ENCODE data around the gene STAC3. TPM values are rescaled to one million over a fixed set of nuclear protein-coding genes. Genes with fewer than 3 reads are reported as not detected.

Gene STAC3
- total and polyA plus RNA-seq, 12 donors: 0.30 to 2.9 (median 0.98) TPM

DNA sequence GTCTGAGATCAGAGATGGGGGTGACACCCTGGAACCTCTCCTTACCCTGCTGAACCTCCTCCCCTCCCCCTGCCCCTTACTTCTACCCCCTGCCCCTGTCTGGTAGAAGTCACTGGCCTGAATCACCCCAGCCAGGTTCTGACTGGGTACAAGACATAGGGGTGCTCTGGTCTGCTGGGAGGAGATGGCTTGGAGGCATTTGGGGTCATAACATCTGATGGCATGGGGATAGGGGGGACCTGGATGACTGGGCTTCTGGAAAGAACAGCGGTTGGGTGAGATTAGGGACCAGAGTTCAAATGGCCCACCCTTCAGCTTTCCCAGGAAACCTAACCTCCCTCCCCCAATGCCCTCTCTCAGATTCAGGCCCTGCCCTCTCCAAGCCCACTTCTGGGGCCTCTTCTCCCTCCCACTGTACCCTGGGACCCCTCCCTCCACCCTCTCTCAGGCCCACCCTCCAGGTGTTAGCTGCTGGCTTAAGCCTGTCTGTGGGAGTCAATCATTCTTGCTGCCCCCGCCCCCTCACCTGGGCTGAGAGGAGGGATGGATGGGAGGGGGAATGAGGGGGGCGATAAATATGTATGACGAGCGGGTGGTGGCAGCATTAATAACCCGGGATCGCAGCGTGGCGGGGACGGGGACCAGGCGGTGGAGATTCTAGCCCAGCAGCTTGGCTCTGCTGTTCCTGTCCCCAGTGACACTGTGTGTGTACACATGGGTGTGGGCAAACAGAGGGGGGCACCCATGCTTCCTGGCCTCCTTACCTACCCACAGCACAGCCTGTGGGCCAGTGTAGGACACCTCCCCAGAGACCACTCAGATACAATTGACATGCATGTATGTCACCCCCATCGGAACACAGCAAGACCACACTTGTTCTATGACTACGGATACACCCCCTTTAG, 28.4 kb downstream of the STAC3 start:
- no peak for TF ChIP-seq CTCF (IDR thresholded peaks at IDR 0.05)
- intact Hi-C loops (cut with DNase I): no loop called here
- no peaks in the 10 kb centered on the region for H3K36me3 ChIP-seq
- 46 to 55% methylated on average over 13 of the region's 13 CpGs for WGBS, 2 donors
- no peaks in the 10 kb centered on the region for H3K9me3 ChIP-seq
- ATAC-seq (no peak), DNase-seq (no peak)
- H3K27ac ChIP-seq: no peak overlapping the region
- peaks cover 16 to 100% (median 98%) of the 10 kb centered on the region in 7 donors for H3K27me3 ChIP-seq
- H3K4me3 ChIP-seq: no peak overlapping the region
- H3K4me1 ChIP-seq: peaks cover 0 to 34% (median 13%) of the 10 kb centered on the region in 9 donors

DNA sequence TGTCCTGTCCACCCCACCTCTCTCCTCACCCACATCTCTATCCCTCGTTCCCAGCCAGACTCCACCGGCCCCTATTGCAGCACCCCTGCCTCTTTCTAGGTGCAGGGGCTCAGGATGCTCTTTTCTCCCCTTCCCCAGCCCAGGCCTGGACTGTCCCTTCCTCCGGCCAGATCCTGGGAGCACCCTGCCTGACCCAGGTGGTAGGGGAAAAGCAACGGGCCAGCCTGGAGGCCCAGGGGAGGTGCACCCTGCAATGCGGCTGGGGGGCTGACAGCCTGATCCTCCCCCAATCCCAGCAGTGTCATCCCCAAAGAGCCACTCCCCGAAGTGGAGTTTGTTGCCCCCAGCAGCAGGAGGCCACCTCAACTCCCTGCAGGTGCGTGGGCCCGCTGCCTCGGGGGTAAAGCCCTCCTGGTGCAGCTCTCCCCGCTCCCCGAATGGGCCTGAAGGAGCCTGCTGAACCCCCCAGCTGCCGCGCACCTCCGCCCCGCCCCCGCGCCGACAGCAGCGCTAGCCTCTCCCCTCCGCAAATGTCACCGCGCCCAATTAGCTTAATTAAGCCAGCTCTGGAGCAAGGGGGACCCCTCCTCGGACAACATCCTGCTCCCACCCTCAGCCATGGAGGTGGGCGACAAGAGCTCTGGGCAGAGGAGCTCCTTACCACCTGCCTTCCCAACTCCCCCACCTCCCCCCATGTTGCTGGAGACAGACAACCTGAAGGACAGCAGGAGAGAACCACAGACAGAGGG, 29.6 kb downstream of the STAC3 start:
- H3K9me3 ChIP-seq: no peaks in the 10 kb centered on the region
- peaks cover 2 to 34% (median 19%) of the 10 kb centered on the region in 9 donors for H3K4me1 ChIP-seq
- no peak for TF ChIP-seq CTCF (IDR thresholded peaks at IDR 0.05)
- H3K4me3 ChIP-seq: no peak overlapping the region
- WGBS, 2 donors: 23 to 30% methylated on average over 23 to 24 of the region's 24 CpGs
- H3K27ac ChIP-seq: no peak overlapping the region
- no peaks in the 10 kb centered on the region for H3K36me3 ChIP-seq
- no peak for DNase-seq
- intact Hi-C loops (cut with DNase I): no loop called here
- ATAC-seq: no peak
- peaks cover 18 to 99% (median 98%) of the 10 kb centered on the region in 7 donors for H3K27me3 ChIP-seq

DNA sequence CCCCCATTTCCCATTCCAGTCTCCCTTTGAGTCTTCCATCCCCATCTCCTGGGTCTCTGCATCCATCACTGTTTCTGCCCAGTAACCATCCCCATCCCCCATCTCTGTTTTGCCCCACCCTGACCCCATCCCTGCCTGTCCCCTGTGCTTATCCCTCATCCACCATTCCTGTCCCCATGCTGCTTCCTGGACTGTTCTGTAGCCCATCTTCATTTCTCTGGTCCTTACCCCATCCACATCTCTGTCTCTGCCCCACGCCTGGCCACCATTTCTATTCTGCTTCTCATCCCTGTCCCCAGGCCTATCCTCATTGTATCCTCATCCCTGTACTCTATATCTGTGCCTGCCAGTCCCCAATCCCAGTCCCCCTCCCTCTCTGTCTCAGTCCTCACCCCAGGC, 30.2 kb downstream of the STAC3 start:
- Histone ChIP-seq H3K4me1 (peaks cover 4 to 39% (median 24%) of the 10 kb centered on the region in 9 donors), H3K27me3 (peaks cover 22 to 99% (median 98%) of the 10 kb centered on the region in 7 donors), H3K9me3 (no peaks in the 10 kb centered on the region), H3K36me3 (no peaks in the 10 kb centered on the region), H3K27ac (no peak overlapping the region), H3K4me3 (no peak overlapping the region)
- no peak for TF ChIP-seq CTCF (IDR thresholded peaks at IDR 0.05)
- intact Hi-C loops (cut with DNase I): no loop called here
- WGBS, 2 donors: 49 to 64% methylated on average over 1 of the region's 1 CpG
- ATAC-seq (no peak), DNase-seq (no peak)

GRCh38 chr12:57219993-57220754, 30.8 kb downstream of the STAC3 start:
- intact Hi-C loops (cut with DNase I): loop anchor here in 1 of 10 donors (10.0 kb wide), 1 partner anchor 245 kb away; no protein-coding TSS in a partner anchor
- Histone ChIP-seq H3K27ac (no peak overlapping the region), H3K4me3 (no peak overlapping the region), H3K9me3 (no peaks in the 10 kb centered on the region), H3K36me3 (no peaks in the 10 kb centered on the region), H3K27me3 (peaks cover 17 to 99% (median 98%) of the 10 kb centered on the region in 7 donors), H3K4me1 (peaks cover 4 to 40% (median 24%) of the 10 kb centered on the region in 9 donors)
- 12 to 15% methylated on average over 33 to 38 of the region's 38 CpGs for WGBS, 2 donors
- no peak for TF ChIP-seq CTCF (IDR thresholded peaks at IDR 0.05)
- DNase-seq (no peak), ATAC-seq (no peak)

All from heart right ventricle (tissue), 16 donors.